GM12878 (cell line): Measurements from ENCODE around the gene LPIN1. TPM values are rescaled to one million over a fixed set of nuclear protein-coding genes. Genes with fewer than 3 reads are reported as not detected.

Experiments used
- ATAC-seq: fragments of 200-7000 bp; cut with Tn5 transposase; 3 replicates; pipeline ENCODE4 v1.9.1; 2020; ENCODE audit warnings: mild to moderate bottlenecking, moderate library complexity
- BruUV-seq: library from RNA; stranded (reverse); fragments of 400-500 nt; replicated peaks from 2 replicates; lab custom pipeline; 2021; lab: Mats Ljungman, UMichigan
- CTCF ChIA-PET: fragments of 300-600 bp; sonication (Branson Sonifier 250); formaldehyde crosslinking; extraction: SDS; loops from one replicate; lab custom pipeline; 2021; ENCODE audit warnings: inconsistent platforms; lab: Yijun Ruan, JAX
- POLR2A ChIA-PET: fragments of 350-600 bp; formaldehyde crosslinking; extraction: SDS; loops from one replicate; lab custom pipeline; 2021; ENCODE audit warnings: inconsistent platforms; lab: Charles Lee
- RAD21 ChIA-PET: fragments of 300-600 bp; sonication (Branson Sonifier 250); formaldehyde crosslinking; loops from one replicate; lab custom pipeline; 2023; ENCODE audit warnings: antibody characterized with exemption; ENCODE audit not compliant: unreplicated experiment; lab: Charles Lee
- SMC1A ChIA-PET: fragments of 300-600 bp; sonication (Branson Sonifier 250); formaldehyde crosslinking; loops from one replicate; lab custom pipeline; 2023; ENCODE audit not compliant: unreplicated experiment, uncharacterized antibody; lab: Charles Lee
- DNase-seq: peaks from one replicate; pipeline ENCODE4 v3.0.0-alpha.2; 2011; ENCODE audit warnings: low read depth, low spot score
- FAIRE-seq: peaks from 3 replicates; lab custom pipeline; 2011; peaks lifted over from hg19 to GRCh38; lab: Jason Lieb, UNC
- H2AFZ ChIP-seq: 2 replicates; pipeline ENCODE4 v1.6.0; 2011; ENCODE audit warnings: low read depth, low read length, control low read depth; ENCODE audit not compliant: control insufficient read depth
- H3K27ac ChIP-seq: 2 replicates; pipeline ENCODE4 v1.5.1; 2011; ENCODE audit warnings: control low read depth; ENCODE audit not compliant: control insufficient read depth, insufficient read depth
- H3K27me3 ChIP-seq, 2 experiments: replicated peaks in 1 of 2; 2 replicates each; pipeline versions ENCODE4 v1.6.0 to v1.6.1; 2011; ENCODE audit warnings: low read length in 1 of 2; ENCODE audit not compliant: control insufficient read depth in 2 of 2, insufficient read depth in 2 of 2
- H3K36me3 ChIP-seq, 2 experiments: 2 replicates each; pipeline ENCODE4 v1.5.1; 2011; ENCODE audit warnings: low read length in 1 of 2; ENCODE audit not compliant: control insufficient read depth in 2 of 2, insufficient read depth in 2 of 2
- H3K4me1 ChIP-seq: 2 replicates; pipeline ENCODE4 v1.6.1; 2011; ENCODE audit warnings: mild to moderate bottlenecking, low read length, moderate library complexity, mixed read lengths; ENCODE audit not compliant: control insufficient read depth, insufficient read depth
- H3K4me2 ChIP-seq: 2 replicates; pipeline ENCODE4 v1.6.0; 2011; ENCODE audit warnings: control low read depth; ENCODE audit not compliant: control insufficient read depth, insufficient read depth
- H3K4me3 ChIP-seq: fragments of 200-600 bp; sonication (generic); 2 replicates; pipeline ENCODE4 v1.5.1; 2016
- H3K79me2 ChIP-seq: 2 replicates; pipeline ENCODE4 v1.6.0; 2011; ENCODE audit warnings: low read length; ENCODE audit not compliant: control insufficient read depth, insufficient read depth
- H3K9ac ChIP-seq: 2 replicates; pipeline ENCODE4 v1.8.0; 2011; ENCODE audit warnings: low read length, control low read depth, mixed read lengths; ENCODE audit not compliant: control insufficient read depth, insufficient read depth
- H3K9me3 ChIP-seq: replicated peaks from 3 replicates; pipeline ENCODE4 v1.5.1; 2011; ENCODE audit warnings: mild to moderate bottlenecking, low read length; ENCODE audit not compliant: control insufficient read depth, insufficient read depth
- H4K20me1 ChIP-seq: 2 replicates; pipeline ENCODE4 v1.6.0; 2011; ENCODE audit not compliant: control insufficient read depth, insufficient read depth
- CBFB ChIP-seq: IDR thresholded peaks from 2 replicates; pipeline ENCODE4 v1.6.1; 2016; ENCODE audit warnings: antibody characterized with exemption, low read depth
- CHD1 ChIP-seq: IDR thresholded peaks from 2 replicates; pipeline ENCODE4 v1.6.1; 2012; ENCODE audit warnings: low read depth, low read length, improper control_type of control experiment
- CHD4 ChIP-seq: fragments of 200-600 bp; sonication (generic); IDR thresholded peaks from 2 replicates; pipeline ENCODE4 v1.6.1; 2016; ENCODE audit warnings: mild to moderate bottlenecking
- EED ChIP-seq: sonication (generic); IDR thresholded peaks from 2 replicates; pipeline ENCODE4 v1.6.1; 2016; ENCODE audit warnings: antibody characterized with exemption, low read depth
- EGR1 ChIP-seq, 2 experiments: IDR thresholded peaks; 1 replicate in 1 of 2; 2 replicates in 1 of 2; pipeline ENCODE4 v1.6.1; 2011 to 2012; ENCODE audit warnings: low read depth in 2 of 2, low read length in 2 of 2, borderline replicate concordance in 1 of 2, mild to moderate bottlenecking in 1 of 2, moderate library complexity in 1 of 2
- GABPA ChIP-seq: IDR thresholded peaks from 2 replicates; pipeline ENCODE4 v1.6.1; 2014; ENCODE audit warnings: antibody characterized with exemption, low read depth, mild to moderate bottlenecking, inconsistent platforms
- HCFC1 ChIP-seq: fragments of 150-350 bp; IDR thresholded peaks from 2 replicates; pipeline ENCODE4 v1.6.1; 2014; ENCODE audit warnings: low read length
- HDAC6 ChIP-seq: fragments of 200-600 bp; sonication (generic); IDR thresholded peaks from one replicate; pipeline ENCODE4 v1.8.0; 2017; ENCODE audit warnings: antibody characterized with exemption; ENCODE audit not compliant: unreplicated experiment
- JUNB ChIP-seq: IDR thresholded peaks from 2 replicates; pipeline ENCODE4 v1.6.1; 2016; ENCODE audit warnings: antibody characterized with exemption, mild to moderate bottlenecking
- MXI1 ChIP-seq: fragments of 150-350 bp; IDR thresholded peaks from 2 replicates; pipeline ENCODE4 v1.6.1; 2011; ENCODE audit warnings: low read depth, mild to moderate bottlenecking, inconsistent platforms, low read length, improper control_type of control experiment
- PAX8 ChIP-seq: fragments of 450-650 bp; IDR thresholded peaks from 2 replicates; pipeline ENCODE4 v1.6.1; 2017; ENCODE audit warnings: mild to moderate bottlenecking, moderate library complexity
- POLR2AphosphoS2 ChIP-seq: IDR thresholded peaks from 2 replicates; pipeline ENCODE4 v1.6.1; 2011; ENCODE audit warnings: low read depth, mild to moderate bottlenecking, low read length, improper control_type of control experiment, moderate library complexity
- RBBP5 ChIP-seq: fragments of 200-600 bp; sonication (generic); conservative IDR thresholded peaks from 2 replicates; pipeline ENCODE4 v1.6.1; 2016
- RFX5 ChIP-seq: IDR thresholded peaks from 2 replicates; pipeline ENCODE4 v1.6.1; 2011; ENCODE audit warnings: low read depth, low read length, improper control_type of control experiment
- SMAD5 ChIP-seq: IDR thresholded peaks from 2 replicates; pipeline ENCODE4 v1.6.1; 2016; ENCODE audit warnings: antibody characterized with exemption, low read depth
- SPI1 ChIP-seq: IDR thresholded peaks from 2 replicates; pipeline ENCODE4 v1.6.1; 2011; ENCODE audit warnings: low read depth, mild to moderate bottlenecking, low read length, moderate library complexity, borderline replicate concordance; ENCODE audit not compliant: insufficient read depth
- TBL1XR1 ChIP-seq: IDR thresholded peaks from 2 replicates; pipeline ENCODE4 v1.6.1; 2012; ENCODE audit warnings: low read depth, low read length, improper control_type of control experiment
- TCF7 ChIP-seq: IDR thresholded peaks from 2 replicates; pipeline ENCODE4 v1.6.1; 2014; ENCODE audit warnings: antibody characterized with exemption, borderline replicate concordance
- ZBED1 ChIP-seq: IDR thresholded peaks from 2 replicates; pipeline ENCODE4 v1.6.1; 2016; ENCODE audit warnings: borderline replicate concordance
- ZNF274 ChIP-seq: IDR thresholded peaks from one replicate; pipeline ENCODE4 v1.8.0; 2011; ENCODE audit not compliant: insufficient read length, insufficient read depth
- WGBS: methylation state at CpG from one replicate; pipeline ENCODE4 v1.1.6; 2016; ENCODE audit warnings: low lambda C conversion rate; ENCODE audit not compliant: insufficient replicate concordance, insufficient coverage; ENCODE audit errors: missing lambda C conversion rate; 5-methylcytosine and 5-hydroxymethylcytosine counted together
- in situ Hi-C: fragments of 300-500 bp; cut with MboI; formaldehyde crosslinking; loops from 9 replicates; pipeline ENCODE4 v1.14.3; 2018; ENCODE audit warnings: mixed read lengths
- intact Hi-C: fragments of 100-400 bp; cut with micrococcal nuclease; formaldehyde crosslinking; loops from one replicate; pipeline ENCODE4 v1.14.2; 2022; ENCODE audit not compliant: unreplicated experiment
- polyA plus RNA-seq, 11 experiments: library from polyadenylated mRNA; depleted of rRNA in 4 of 11; unstranded in 6 of 11; stranded (reverse) in 5 of 11; fragments of >200 nt; fragmentation: Nextera tagmentation in 4 of 11; fragmentation: Illumina TruSeq in 1 of 11; extraction: Ambion mirVana in 4 of 11; extraction: Trizol in 1 of 11; gene quantifications; 1 replicate in 1 of 11; 2 replicates in 10 of 11; pipeline versions ENCODE4 v1.2.1 to v1.2.3, GENCODE V29; 2011 to 2016; ENCODE audit warnings: inconsistent platforms in 2 of 11, missing spikeins in 2 of 11, low read depth in 1 of 11
- total RNA-seq, 4 experiments: library from RNA; depleted of rRNA in 3 of 4; stranded (reverse); fragments of >200 nt in 3 of 4; fragmentation: Illumina TruSeq in 1 of 4; extraction: Trizol in 1 of 4; gene quantifications; 2 replicates each; pipeline versions ENCODE4 v1.2.1 to v1.2.3, GENCODE V29; 2013 to 2021
- TF ChIP-seq, protein P1 (sequence below): IDR thresholded peaks from 2 replicates; pipeline ENCODE4 v1.6.1; 2012; ENCODE audit warnings: low read length, inconsistent platforms
- TF ChIP-seq, protein P2 (sequence below): fragments of 450-650 bp; IDR thresholded peaks from 2 replicates; pipeline ENCODE4 v1.6.1; 2016; ENCODE audit warnings: mild to moderate bottlenecking

Gene LPIN1
- total and polyA plus RNA-seq, 10 of the 15 experiments (the other 5 are each of a cell fraction or from before 2014, with no cell fraction given), result 18.8 to 82.5 (median 50.3) TPM

DNA sequence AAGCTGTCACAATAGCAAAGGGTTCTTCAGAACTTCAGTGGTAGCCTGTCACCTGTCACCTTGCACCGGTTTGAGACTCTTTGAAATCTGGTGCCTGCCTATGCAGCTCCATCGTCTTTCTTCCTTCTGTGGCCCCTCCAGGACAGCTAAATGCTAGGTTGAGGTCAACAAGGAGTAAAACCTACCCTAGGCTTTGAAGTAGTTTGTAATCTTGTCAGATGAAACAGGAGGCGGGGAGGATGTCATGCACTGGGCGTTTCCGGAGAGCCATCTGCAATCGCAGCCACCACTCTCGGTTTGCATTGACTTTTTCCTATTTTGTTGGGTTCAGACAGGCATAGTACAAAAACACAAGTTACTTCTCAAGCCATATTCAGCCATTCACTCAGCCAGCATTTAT lies 116.7 kb downstream of the LPIN1 start (continued):
- TF ChIP-seq, protein P1, sequence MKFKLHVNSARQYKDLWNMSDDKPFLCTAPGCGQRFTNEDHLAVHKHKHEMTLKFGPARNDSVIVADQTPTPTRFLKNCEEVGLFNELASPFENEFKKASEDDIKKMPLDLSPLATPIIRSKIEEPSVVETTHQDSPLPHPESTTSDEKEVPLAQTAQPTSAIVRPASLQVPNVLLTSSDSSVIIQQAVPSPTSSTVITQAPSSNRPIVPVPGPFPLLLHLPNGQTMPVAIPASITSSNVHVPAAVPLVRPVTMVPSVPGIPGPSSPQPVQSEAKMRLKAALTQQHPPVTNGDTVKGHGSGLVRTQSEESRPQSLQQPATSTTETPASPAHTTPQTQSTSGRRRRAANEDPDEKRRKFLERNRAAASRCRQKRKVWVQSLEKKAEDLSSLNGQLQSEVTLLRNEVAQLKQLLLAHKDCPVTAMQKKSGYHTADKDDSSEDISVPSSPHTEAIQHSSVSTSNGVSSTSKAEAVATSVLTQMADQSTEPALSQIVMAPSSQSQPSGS, result 0 out of 2 replicates have a peak, but pooled peaks have one; percentile 12
- TF ChIP-seq TBL1XR1 (no peak), CHD1 (no peak)
- TF ChIP-seq, all 136 proteins: peak for 9

DNA sequence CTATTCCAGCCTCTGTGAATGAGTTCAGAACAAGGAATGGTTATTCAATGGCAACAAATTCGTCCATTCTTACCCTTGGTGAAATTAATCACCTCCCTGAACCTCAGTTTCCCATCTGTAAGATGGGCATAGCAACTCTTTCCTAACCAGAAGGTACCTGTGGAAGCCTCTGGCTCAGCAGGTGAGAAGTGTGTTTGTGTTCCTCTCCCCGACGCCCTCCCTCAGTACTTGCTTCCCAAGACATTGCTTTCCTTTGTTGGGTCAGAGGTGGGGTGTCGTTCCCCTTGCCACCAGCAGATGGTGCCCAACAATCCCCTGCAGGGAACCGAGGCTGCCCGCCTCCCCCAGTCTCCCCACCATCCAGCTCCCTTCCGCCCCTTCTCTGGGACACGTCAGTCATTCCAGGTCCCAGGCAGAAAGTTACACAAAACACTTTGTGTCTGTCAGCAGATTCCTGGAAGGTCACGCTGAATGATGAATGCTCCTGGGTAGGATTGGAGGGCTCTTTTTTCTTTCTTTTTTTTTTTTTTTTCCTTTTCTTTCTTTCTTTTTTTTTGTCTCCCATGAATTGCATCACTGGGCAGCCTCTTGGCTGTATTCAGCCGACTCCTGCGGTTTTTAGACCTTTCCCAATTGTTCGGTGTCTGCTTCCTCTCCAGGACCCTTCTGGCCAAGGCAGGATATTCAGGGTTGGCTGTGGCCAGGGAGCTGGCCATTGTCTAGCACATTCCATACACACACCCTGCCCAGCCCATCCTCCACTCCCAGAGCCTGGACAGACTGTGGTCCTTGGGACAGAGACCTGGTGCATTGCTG lies 117.3 kb downstream of the LPIN1 start:
- CTCF ChIA-PET, result interaction anchor here (0.6 to 8.3 kb wide), 32 partner anchors 10 to 1694 kb away, joined by 3 to 61 read pairs (median 4); partner anchors contain the start of gene TRIB2
- peaks cover 14% of the 10 kb centered on the region for H3K9me3 ChIP-seq
- peak overlapping the region; percentile 85 for H3K27ac ChIP-seq
- in situ Hi-C loops, result no loop called here
- intact Hi-C loops, result loop anchor here (1.0 to 10.0 kb wide), 8 partner anchors 33 to 641 kb away; no protein-coding TSS in a partner anchor
- no peak for FAIRE-seq
- peak overlapping the region; percentile 61 for H3K9ac ChIP-seq
- ATAC-seq, result peak; percentile 45
- SMC1A ChIA-PET, result interaction anchor here (0.6 to 8.4 kb wide), 21 partner anchors 10 to 1066 kb away, joined by 3 to 90 read pairs (median 4); partner anchors contain the start of gene TRIB2
- H4K20me1 ChIP-seq, result no peaks in the 10 kb centered on the region
- 1% methylated on average over 11 of the region's 12 CpGs for WGBS
- H3K4me2 ChIP-seq, result peak overlapping the region; percentile 98
- POLR2A ChIA-PET, result interaction anchor here (0.6 to 2.0 kb wide), 9 partner anchors 9 to 685 kb away, joined by 3 to 6 read pairs (median 4); no protein-coding TSS in a partner anchor
- peak overlapping the region; percentile 88 for H2AFZ ChIP-seq
- DNase-seq, result no peak
- H3K36me3 ChIP-seq, result no peaks in the 10 kb centered on the region
- RAD21 ChIA-PET, result interaction anchor here (0.5 to 7.0 kb wide), 29 partner anchors 10 to 1067 kb away, joined by 3 to 79 read pairs (median 3); partner anchors contain the start of gene TRIB2
- peaks cover 65% of the 10 kb centered on the region for H3K4me1 ChIP-seq
- no TSS peak for BruUV-seq
- H3K4me3 ChIP-seq, result peak overlapping the region; percentile 35; the same call in 1 of the 2 replicates
- H3K79me2 ChIP-seq, result peaks cover 12% of the 10 kb centered on the region
- no peaks in the 10 kb centered on the region for H3K27me3 ChIP-seq
- TF ChIP-seq HDAC6 (no peak), ZBED1 (no peak), CBFB (no peak), JUNB (no peak), POLR2AphosphoS2 (no peak), HCFC1 (no peak), GABPA (0 out of 2 replicates have a peak, but pooled peaks have one; percentile 5), PAX8 (no peak), SMAD5 (no peak), EGR1 (IDR thresholded peaks at IDR 0.05; ENCODE audit: borderline replicate concordance in 1 of 2, low read depth in 2 of 2, low read length in 2 of 2) (no peak), SPI1 (no peak), CHD4 (no peak), EED (peak; percentile 69; the same call in 1 of the 2 replicates), RFX5 (no peak), MXI1 (peak; percentile 17; the same call in 1 of the 2 replicates), ZNF274 (no peak), RBBP5 (no peak), TCF7 (no peak)
- TF ChIP-seq, protein P2, sequence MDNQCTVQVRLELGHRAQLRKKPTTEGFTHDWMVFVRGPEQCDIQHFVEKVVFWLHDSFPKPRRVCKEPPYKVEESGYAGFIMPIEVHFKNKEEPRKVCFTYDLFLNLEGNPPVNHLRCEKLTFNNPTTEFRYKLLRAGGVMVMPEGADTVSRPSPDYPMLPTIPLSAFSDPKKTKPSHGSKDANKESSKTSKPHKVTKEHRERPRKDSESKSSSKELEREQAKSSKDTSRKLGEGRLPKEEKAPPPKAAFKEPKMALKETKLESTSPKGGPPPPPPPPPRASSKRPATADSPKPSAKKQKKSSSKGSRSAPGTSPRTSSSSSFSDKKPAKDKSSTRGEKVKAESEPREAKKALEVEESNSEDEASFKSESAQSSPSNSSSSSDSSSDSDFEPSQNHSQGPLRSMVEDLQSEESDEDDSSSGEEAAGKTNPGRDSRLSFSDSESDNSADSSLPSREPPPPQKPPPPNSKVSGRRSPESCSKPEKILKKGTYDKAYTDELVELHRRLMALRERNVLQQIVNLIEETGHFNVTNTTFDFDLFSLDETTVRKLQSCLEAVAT, result no peak; the same call in 1 of the 2 replicates
